ENCODE measurements around the gene FIGN. TPM values are rescaled to one million over a fixed set of nuclear protein-coding genes. Genes with fewer than 3 reads are reported as not detected.

The FIGN gene
- total RNA-seq, 3 donors from 2014 or later = 2.6 to 13.9 (median 5.0) TPM

- intact Hi-C loops (cut with DNase I; ENCODE audit: low total_unique reads) = no loop called here
- Histone ChIP-seq H3K4me3 (no peak overlapping the region), H3K4me1 (no peaks in the 10 kb centered on the region), H3K36me3 (no peaks in the 10 kb centered on the region), H3K27ac (no peak overlapping the region), H3K27me3 (no peaks in the 10 kb centered on the region), H3K9me3 (no peaks in the 10 kb centered on the region)
- TF ChIP-seq CTCF (IDR thresholded peaks at IDR 0.05) = no peak
- TF ChIP-seq POLR2AphosphoS5 (IDR thresholded peaks at IDR 0.05) = no peak
- DNase-seq (ENCODE audit: low spot score in 2 of 2) = no peak
These were observed 70.0 kb downstream of the FIGN start for GRCh38 chr2:163665817-163666216.

GRCh38 chr2:163665051-163665450 is 70.8 kb downstream of the FIGN start:
- Histone ChIP-seq H3K36me3 (no peaks in the 10 kb centered on the region), H3K4me1 (no peaks in the 10 kb centered on the region), H3K9me3 (no peaks in the 10 kb centered on the region), H3K4me3 (no peak overlapping the region), H3K27me3 (no peaks in the 10 kb centered on the region), H3K27ac (no peak overlapping the region)
- intact Hi-C loops (cut with DNase I; ENCODE audit: low total_unique reads) = no loop called here
- TF ChIP-seq POLR2AphosphoS5 (IDR thresholded peaks at IDR 0.05) (no peak), CTCF (IDR thresholded peaks at IDR 0.05) (no peak), POLR2A (IDR thresholded peaks at IDR 0.05) (no peak)
- DNase-seq (ENCODE audit: low spot score in 2 of 2) = no peak

DNA sequence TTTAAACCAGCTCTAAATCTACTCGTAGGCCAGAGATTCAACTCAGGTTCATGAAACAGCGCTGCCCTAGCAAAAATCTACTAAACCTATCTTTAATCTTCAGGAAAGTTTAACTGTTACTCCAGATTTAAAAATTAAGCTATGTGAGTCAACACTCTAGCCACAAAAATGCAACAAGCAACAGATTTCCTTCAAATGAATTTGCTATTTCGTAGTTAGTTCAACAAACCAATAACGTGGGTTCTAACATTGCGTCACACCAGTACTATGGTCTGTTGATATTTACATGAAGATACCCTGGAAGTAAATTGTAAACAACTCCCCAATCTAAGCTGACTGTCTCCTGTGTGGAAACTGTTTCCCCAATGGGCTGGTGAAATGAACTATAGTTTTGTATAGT is 71.2 kb downstream of the FIGN start:
- Histone ChIP-seq H3K4me3 (no peak overlapping the region), H3K9me3 (no peaks in the 10 kb centered on the region), H3K4me1 (no peaks in the 10 kb centered on the region), H3K36me3 (no peaks in the 10 kb centered on the region), H3K27ac (no peak overlapping the region), H3K27me3 (no peaks in the 10 kb centered on the region)
- intact Hi-C loops (cut with DNase I; ENCODE audit: low total_unique reads) = no loop called here
- TF ChIP-seq POLR2A (IDR thresholded peaks at IDR 0.05) = no peak
- DNase-seq (ENCODE audit: low spot score in 2 of 2) = no peak

- no peak for TF ChIP-seq POLR2AphosphoS5 (IDR thresholded peaks at IDR 0.05)
- TF ChIP-seq POLR2A (IDR thresholded peaks at IDR 0.05) = no peak
- no peak for TF ChIP-seq CTCF (IDR thresholded peaks at IDR 0.05)
- Histone ChIP-seq H3K27ac (no peak overlapping the region), H3K4me3 (no peak overlapping the region), H3K4me1 (no peaks in the 10 kb centered on the region), H3K27me3 (no peaks in the 10 kb centered on the region), H3K36me3 (no peaks in the 10 kb centered on the region), H3K9me3 (no peaks in the 10 kb centered on the region)
- intact Hi-C loops (cut with DNase I; ENCODE audit: low total_unique reads) = no loop called here
- no peak for DNase-seq (ENCODE audit: low spot score in 2 of 2)
These were observed 73.5 kb downstream of the FIGN start for GRCh38 chr2:163662141-163662780.

DNA sequence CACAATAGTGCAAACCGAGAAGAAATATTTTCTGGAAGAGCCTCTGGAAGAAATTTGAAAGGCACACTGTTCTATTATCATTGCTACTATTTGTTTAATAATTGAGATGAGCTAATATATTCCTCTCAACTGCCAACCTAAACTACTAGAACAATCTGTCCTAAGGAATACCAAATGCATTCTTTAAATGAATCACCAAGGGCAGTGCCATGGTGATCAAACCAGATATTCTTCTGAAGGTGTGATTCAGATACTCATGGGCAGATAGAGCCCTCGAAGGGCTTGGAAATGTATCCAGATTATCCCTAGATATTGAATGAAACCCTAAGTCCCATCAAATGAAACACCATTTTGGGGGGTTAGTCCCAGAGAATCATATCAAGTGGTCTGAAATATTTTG is 76.6 kb downstream of the FIGN start:
- no peaks in the 10 kb centered on the region for H3K4me1 ChIP-seq
- no peaks in the 10 kb centered on the region for H3K9me3 ChIP-seq
- no peaks in the 10 kb centered on the region for H3K27me3 ChIP-seq
- H3K4me3 ChIP-seq = no peak overlapping the region
- no peak for DNase-seq (ENCODE audit: low spot score in 2 of 2)
- intact Hi-C loops (cut with DNase I; ENCODE audit: low total_unique reads) = no loop called here
- H3K27ac ChIP-seq = no peak overlapping the region
- TF ChIP-seq POLR2A (IDR thresholded peaks at IDR 0.05) (no peak), CTCF (IDR thresholded peaks at IDR 0.05) (no peak), POLR2AphosphoS5 (IDR thresholded peaks at IDR 0.05) (no peak)
- no peaks in the 10 kb centered on the region for H3K36me3 ChIP-seq

DNA sequence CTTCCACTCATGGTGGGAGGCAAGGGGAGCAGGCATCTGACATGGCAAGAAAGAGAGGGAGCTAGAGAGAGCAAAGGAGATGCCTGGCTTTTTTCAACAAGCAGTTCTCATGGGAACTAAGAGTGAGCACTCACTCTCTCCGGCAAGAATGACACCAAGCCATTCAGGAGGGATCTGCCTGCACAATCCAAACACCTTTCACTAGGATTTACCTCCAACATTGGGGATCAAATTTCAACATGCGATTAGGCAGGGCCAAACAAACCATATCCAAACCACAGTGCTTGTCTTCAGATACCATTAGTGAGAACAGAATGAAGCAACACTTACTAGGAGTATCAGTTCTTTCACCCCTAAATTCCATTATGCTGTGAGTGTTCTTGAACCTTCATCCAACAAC is 77.3 kb downstream of the FIGN start:
- H3K36me3 ChIP-seq = no peaks in the 10 kb centered on the region
- H3K4me1 ChIP-seq = no peaks in the 10 kb centered on the region
- TF ChIP-seq CTCF (IDR thresholded peaks at IDR 0.05) (no peak), POLR2A (IDR thresholded peaks at IDR 0.05) (no peak), POLR2AphosphoS5 (IDR thresholded peaks at IDR 0.05) (no peak)
- intact Hi-C loops (cut with DNase I; ENCODE audit: low total_unique reads) = no loop called here
- H3K27me3 ChIP-seq = no peaks in the 10 kb centered on the region
- H3K27ac ChIP-seq = no peak overlapping the region
- H3K4me3 ChIP-seq = no peak overlapping the region
- no peaks in the 10 kb centered on the region for H3K9me3 ChIP-seq
- DNase-seq (ENCODE audit: low spot score in 2 of 2) = no peak

All from breast epithelium (tissue), 4 donors.